Muscle layer of duodenum (tissue), 2 donors: ENCODE measurements around the gene PRAC1.

Source experiments
- H3K27ac ChIP-seq: one replicate; pipeline ENCODE4 v1.7.0; 2013; ENCODE audit warnings: mild to moderate bottlenecking, low read length
- H3K27me3 ChIP-seq: one replicate; pipeline ENCODE4 v1.7.0; 2013; ENCODE audit warnings: low read depth, mild to moderate bottlenecking, control low read depth, low read length
- H3K36me3 ChIP-seq, 2 donors: one replicate each; pipeline ENCODE4 v1.7.0; 2013; ENCODE audit warnings: low read length in 2 of 2, control low read depth in 1 of 2, mild to moderate bottlenecking in 1 of 2; ENCODE audit not compliant: insufficient read depth in 2 of 2, control insufficient read depth in 1 of 2
- H3K4me1 ChIP-seq, 2 donors: one replicate each; pipeline ENCODE4 v1.7.0; 2013; ENCODE audit warnings: low read length in 2 of 2, mild to moderate bottlenecking in 2 of 2, control low read depth in 1 of 2, moderate library complexity in 1 of 2; ENCODE audit not compliant: insufficient read depth in 2 of 2, control insufficient read depth in 1 of 2
- H3K4me3 ChIP-seq, 2 donors: one replicate each; pipeline ENCODE4 v1.7.0; 2013; ENCODE audit warnings: low read length in 2 of 2, low read depth in 1 of 2, mild to moderate bottlenecking in 1 of 2
- H3K9me3 ChIP-seq, 2 donors: one replicate each; pipeline ENCODE4 v1.7.0; 2013; ENCODE audit warnings: low read length in 2 of 2, control low read depth in 1 of 2, mild to moderate bottlenecking in 1 of 2; ENCODE audit not compliant: control insufficient read depth in 1 of 2
- donor health status: healthy.

Gene PRAC1

DNA sequence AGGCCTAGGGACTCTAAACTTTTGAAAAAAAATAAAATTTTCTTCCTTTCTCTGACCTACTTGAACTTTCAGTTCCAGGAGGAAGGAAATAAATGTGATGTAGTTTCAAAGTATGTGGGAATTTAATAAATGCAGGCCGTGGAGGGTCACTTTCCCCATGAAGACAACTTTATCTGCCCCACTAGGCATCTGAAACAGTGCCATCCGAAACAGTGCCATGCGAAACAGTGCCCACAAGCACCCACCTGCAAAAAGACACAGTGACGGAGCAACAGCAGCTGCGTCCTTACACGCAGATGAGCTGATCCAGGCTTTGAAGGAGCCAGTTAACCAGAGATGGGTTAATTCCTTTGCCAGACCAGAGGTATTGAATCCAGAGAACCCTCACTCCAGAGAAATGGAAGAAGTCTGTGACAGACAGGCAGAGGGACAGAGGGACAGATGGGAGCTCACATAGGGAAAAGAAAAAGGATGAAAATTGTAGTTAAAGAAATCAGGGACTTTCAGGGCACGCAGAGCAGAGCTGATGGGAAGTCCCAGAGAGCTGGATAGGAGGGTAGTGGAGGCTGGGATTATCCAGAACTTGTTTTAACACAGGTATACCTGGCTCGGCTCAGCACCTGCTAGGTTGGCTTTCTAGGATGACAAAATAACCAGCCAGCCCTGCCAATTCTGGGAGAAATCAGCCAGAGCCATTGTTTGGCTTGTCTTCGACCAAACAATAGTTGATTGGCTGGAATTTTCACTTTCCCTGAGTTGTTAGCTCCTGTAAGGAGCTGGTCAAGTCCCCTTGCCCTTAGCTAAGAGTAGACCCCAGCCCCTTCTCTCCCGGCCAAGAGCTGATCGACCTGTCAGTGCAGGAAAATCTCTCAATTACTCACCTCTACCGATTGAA lies 23.3 kb upstream of the PRAC1 start:
- no peaks in the 10 kb centered on the region for H3K4me1 ChIP-seq
- peaks cover 0 to 8% of the 10 kb centered on the region in 2 donors for H3K9me3 ChIP-seq
- H3K27ac ChIP-seq, result no peak overlapping the region
- peaks cover 87% of the 10 kb centered on the region for H3K27me3 ChIP-seq
- no peaks in the 10 kb centered on the region for H3K36me3 ChIP-seq
- no peak overlapping the region for H3K4me3 ChIP-seq

DNA sequence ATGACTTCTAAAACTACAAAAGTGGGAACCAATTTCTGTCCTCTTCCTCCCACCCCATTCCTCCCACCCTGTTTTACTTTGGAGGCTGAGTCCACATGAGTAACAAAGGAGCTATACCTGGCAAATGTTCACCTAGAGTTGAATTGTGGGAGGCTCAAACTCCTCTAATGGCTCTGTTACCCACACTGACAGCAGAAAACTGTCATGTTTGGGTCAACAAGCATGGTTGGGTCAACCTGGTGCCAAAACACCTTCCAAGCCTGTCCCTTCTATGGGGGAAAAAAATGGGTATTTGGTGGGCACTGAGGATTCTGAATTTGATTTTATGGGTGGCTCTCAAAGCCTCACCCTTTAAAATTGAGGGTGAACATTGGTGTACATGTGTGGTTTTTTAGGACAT lies 18.2 kb upstream of the PRAC1 start:
- H3K4me1 ChIP-seq, result no peaks in the 10 kb centered on the region
- no peak overlapping the region for H3K4me3 ChIP-seq
- H3K36me3 ChIP-seq, result no peaks in the 10 kb centered on the region
- H3K27ac ChIP-seq, result no peak overlapping the region
- H3K9me3 ChIP-seq, result no peaks in the 10 kb centered on the region
- H3K27me3 ChIP-seq, result peaks cover 78% of the 10 kb centered on the region

DNA sequence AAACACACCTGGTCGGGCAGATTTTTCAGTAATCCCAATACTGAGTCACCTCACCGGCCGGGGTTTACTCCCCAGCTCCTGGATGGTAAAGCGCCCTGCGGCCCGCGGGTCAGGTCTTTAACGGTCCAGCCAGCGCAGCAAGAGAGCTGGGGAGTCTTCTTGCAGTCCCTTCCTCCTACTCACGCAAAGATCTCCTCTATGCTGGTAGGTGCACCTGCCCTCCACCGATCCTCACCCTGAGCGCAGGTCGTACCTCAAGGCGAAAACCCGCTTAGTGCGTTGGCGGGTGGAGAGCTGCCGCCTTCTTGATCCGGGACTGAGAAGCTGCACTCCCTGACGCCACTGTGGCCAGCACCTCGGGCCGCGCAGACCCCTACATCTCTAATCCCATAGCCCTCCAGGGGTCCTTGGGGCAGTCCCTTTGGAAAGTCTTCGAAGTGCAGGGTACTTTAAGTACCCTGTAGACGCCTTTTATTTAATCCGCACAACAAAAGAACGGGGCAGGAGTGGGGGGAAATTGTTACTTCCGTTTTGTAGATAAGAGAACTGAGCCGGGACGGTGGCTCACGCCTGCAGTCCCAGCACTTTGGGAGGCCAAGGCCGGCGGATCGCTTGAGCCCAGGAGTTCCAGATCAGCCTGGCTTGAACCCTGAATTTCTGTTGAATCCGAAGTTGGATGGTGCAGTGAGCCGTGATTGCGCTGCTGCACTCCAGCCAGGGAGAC lies 16.6 kb upstream of the PRAC1 start:
- peaks cover 80% of the 10 kb centered on the region for H3K27me3 ChIP-seq
- H3K9me3 ChIP-seq, result no peaks in the 10 kb centered on the region
- H3K4me1 ChIP-seq, result no peaks in the 10 kb centered on the region
- no peak overlapping the region for H3K27ac ChIP-seq
- no peaks in the 10 kb centered on the region for H3K36me3 ChIP-seq
- H3K4me3 ChIP-seq, result no peak overlapping the region

DNA sequence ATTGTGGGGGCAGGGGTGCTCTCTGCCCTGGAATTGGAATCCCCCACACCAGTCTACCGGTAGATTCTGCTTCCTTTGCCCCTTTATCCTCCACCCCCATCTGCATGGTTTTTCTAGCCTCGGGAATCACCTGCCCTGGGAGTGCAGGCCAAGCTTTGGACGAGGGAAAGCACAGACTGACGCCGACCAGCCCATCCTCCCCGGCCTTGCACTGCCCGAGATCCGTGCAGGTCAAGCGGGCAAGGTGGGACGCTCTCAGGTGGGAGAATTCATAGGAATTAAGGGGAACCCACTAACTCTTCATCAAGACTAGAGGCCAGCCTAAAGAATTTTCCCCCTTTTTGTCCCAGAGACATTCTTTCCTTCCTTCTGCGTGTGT lies 16.1 kb upstream of the PRAC1 start:
- Histone ChIP-seq H3K4me3 (no peak overlapping the region), H3K36me3 (no peaks in the 10 kb centered on the region), H3K9me3 (no peaks in the 10 kb centered on the region), H3K4me1 (peaks cover 0 to 2% of the 10 kb centered on the region in 2 donors), H3K27ac (no peak overlapping the region), H3K27me3 (peaks cover 80% of the 10 kb centered on the region)

DNA sequence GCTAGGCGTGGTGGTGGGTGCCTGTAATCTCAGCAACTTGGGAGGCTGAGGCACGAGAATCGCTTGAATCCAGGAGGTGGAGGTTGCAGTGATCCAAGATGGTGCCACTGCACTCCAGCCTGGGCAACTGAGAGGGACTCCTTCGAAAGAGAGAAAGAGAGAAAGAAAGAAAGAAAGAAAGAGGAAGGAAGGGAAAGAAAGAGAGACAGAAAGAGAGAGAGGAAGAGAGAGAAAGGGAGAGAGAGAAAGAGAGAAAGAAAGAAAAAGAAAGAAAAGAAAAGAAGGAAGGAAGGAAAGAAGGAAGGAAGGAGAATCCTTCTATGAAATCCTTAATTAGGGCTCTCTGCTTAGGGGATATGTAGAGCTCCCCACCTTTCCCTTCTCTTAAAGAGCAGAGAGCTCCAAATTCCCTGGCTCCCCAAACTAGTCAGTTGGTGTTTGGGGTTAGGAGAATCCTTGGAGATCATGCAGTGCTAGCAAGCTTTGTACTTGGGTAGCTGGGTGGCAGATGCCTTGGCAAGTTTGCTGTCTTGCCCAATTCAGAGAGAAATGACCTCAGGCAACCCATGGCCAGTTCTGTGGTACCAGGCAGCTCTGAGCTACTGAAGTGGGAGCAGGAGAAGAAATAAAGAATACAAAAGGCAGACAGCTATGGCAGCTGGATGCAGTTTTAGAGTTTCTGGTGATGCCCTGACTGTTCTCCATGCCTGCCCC lies 15.2 kb upstream of the PRAC1 start:
- Histone ChIP-seq H3K36me3 (no peaks in the 10 kb centered on the region), H3K4me3 (no peak overlapping the region), H3K4me1 (peaks cover 0 to 11% of the 10 kb centered on the region in 2 donors), H3K27me3 (peaks cover 80% of the 10 kb centered on the region), H3K27ac (no peak overlapping the region), H3K9me3 (no peaks in the 10 kb centered on the region)

DNA sequence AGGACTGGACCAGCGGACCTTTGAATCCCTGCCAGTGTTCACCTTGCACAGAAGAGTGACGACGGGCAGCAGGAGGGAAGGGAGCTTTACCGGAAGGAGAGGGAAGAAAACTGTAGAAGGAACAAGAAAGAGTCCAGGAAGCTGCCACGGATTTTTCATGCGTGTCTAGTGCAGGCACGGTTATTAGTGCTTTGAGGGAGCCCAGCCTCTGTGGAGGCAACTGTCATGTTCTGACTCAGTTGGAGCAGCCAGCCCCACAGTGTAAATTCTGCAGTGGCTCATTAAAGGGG lies 12.7 kb upstream of the PRAC1 start:
- Histone ChIP-seq H3K36me3 (no peaks in the 10 kb centered on the region), H3K4me1 (peaks cover 0 to 11% of the 10 kb centered on the region in 2 donors), H3K4me3 (no peak overlapping the region), H3K27me3 (peaks cover 86% of the 10 kb centered on the region), H3K9me3 (no peaks in the 10 kb centered on the region), H3K27ac (no peak overlapping the region)

DNA sequence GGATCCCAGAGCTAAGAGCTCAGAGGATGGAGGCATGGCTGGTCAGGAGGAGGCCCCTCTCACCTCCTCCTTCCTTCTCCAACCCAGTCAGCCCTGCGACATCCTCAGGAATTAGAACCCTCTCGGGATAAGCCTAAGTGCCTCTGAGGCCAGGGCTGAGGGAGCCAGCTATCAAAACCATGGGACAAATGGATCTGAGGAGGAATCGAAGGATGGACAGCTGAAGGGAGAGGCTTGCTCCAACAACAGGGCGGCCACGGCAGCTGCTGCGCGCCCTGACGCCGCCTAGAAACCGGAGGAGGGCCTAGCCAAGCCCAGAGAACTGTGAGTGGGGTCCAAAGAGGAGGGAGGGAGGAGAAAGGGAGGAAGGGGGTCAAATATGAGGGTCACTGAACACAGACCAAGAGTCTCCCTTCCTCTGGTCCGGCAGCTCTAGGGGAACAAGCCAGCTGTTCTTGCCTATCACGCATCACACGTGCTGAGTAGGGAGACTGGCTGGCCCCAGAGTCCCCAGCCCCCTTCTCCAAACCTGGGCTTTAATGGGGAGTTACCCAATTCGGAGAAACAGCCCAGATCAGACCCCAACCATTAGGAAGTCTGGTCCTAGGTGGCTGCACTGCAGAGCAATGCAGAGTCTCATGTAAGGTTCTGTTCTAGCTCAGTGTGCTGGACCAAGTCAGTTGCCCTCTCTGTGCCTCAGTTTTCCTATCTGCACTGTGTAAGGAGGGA lies 12.2 kb upstream of the PRAC1 start:
- H3K27ac ChIP-seq, result no peak overlapping the region
- no peak overlapping the region for H3K4me3 ChIP-seq
- peaks cover 91% of the 10 kb centered on the region for H3K27me3 ChIP-seq
- H3K9me3 ChIP-seq, result no peaks in the 10 kb centered on the region
- H3K4me1 ChIP-seq, result peaks cover 0 to 11% of the 10 kb centered on the region in 2 donors
- H3K36me3 ChIP-seq, result no peaks in the 10 kb centered on the region

DNA sequence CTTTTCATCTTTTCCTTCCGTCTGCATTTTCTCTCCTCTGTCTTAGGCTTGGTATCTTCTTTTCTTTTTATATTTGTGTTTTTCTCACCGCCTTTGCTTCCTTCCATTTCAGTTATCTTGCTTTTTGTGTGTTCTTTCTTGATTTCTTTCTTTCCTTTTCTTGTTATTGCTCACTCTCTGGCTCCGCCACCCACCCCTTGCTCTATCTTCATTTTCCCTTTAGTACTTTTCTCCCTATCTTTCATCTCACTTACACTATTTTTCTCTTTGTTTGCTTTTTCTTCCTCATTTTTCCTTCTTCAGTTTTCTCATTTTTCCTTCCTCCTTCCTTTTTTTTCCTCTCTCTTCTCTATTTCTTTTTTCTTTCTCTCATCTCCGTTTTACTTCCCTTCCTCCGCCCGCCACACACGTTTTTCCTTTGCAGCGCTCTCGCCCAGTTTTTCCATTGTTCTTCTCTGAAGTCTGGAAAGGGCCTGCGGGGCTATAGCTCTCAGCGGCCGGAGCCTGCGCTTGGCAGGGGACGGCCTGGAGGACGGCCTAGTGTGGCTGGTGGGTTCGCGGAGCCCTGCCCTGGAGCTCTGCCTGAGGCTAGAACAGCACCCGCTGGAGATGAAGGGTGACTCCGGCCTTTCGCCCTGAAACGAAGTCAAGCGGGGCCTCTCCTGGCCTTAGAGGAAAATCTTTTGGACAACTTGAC lies 11.5 kb upstream of the PRAC1 start:
- Histone ChIP-seq H3K4me1 (peaks cover 0 to 17% of the 10 kb centered on the region in 2 donors), H3K4me3 (no peak overlapping the region), H3K9me3 (no peaks in the 10 kb centered on the region), H3K27me3 (peaks cover 92% of the 10 kb centered on the region), H3K36me3 (no peaks in the 10 kb centered on the region), H3K27ac (no peak overlapping the region)

DNA sequence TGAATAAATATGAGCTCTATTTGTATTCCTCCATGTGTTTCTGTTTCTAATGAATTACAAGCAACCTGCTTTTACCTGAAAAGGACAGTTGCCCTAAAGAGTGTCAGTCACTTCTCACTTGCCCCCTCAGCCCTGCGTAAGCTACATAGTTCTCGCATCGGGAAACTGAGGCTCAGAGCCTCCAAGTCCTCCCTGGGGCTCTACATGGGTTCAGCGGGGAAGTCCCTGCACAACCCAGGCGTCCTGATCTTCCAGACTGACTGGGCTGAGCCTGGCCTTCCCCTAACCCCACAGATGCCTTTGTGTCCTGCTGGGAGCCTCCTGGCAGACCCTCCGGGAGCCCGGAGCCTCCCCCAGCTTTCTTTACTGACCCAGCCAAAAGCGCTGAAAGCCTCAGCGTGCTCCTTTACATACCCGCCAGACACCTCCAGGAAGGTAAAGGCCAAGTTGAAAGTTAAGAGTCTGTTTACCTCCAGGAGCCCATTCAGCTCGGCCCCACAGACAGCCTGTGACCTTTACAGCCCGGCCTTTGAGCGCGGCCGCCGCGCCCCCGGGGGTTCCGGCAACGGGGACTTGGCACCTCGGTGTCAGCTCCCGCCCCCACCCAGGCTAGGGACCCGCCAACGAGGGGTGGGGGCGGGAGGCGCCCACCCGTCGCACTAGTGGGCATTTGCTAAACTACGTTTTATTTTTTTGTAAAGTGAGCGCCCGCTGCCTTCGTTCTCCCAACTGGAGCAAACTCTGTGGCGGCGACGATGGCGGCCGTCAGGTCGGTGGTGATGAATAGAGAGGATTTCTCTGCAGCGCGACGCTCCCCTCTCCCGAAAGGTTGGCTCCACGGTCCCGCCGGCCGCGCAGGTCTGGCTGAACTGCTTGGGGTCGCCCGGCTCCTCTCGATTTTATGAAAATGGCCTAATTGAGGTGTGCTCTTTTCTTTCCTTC lies 10.6 kb upstream of the PRAC1 start:
- Histone ChIP-seq H3K4me3 (no peak overlapping the region), H3K27me3 (peaks cover 92% of the 10 kb centered on the region)

DNA sequence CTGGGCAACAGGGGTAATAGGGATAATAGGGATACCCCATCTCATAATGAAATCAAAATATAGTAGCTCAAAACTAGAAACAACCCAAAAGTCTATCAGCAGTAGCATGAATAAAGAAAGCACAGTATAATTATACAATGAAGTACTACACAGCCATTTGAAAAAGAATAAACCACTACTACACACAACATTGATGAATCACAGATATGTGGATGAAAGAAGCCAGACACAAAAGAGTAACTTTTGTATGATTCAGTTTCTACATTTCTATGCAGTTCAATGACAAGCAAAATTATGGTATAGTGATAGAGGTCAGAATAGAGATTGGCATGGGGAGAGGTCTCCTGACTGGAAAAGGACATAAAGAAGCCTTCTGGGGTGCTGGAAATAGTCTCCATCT lies 9.0 kb upstream of the PRAC1 start:
- Histone ChIP-seq H3K27ac (no peak overlapping the region), H3K4me3 (no peak overlapping the region), H3K4me1 (peaks cover 0 to 24% of the 10 kb centered on the region in 2 donors), H3K27me3 (peaks cover 94% of the 10 kb centered on the region), H3K36me3 (no peaks in the 10 kb centered on the region), H3K9me3 (no peaks in the 10 kb centered on the region)

More for the DNA sequence above, 10.6 kb upstream of the PRAC1 start:
- Histone ChIP-seq H3K4me1 (peaks cover 0 to 24% of the 10 kb centered on the region in 2 donors), H3K36me3 (no peaks in the 10 kb centered on the region), H3K27ac (no peak overlapping the region), H3K9me3 (no peaks in the 10 kb centered on the region)
